WTC11 (cell line): ENCODE results near the gene ZSWIM4.

Experiments used
- CTCF ChIP-seq: fragments of 200-600 bp; IDR thresholded peaks from 2 replicates; pipeline ENCODE4 v1.8.0; 2022; ENCODE audit warnings: antibody characterized with exemption
- PRDM15 ChIP-seq: sonication (generic); formaldehyde crosslinking; IDR thresholded peaks from 2 replicates; pipeline ENCODE4 v1.8.0; 2022; ENCODE audit warnings: missing genetic modification reagents
- USF1 ChIP-seq: sonication (generic); formaldehyde crosslinking; IDR thresholded peaks from 2 replicates; pipeline ENCODE4 v1.8.0; 2022; ENCODE audit warnings: mild to moderate bottlenecking, missing genetic modification reagents

GRCh38 chr19:13848340-13848677 is 53.1 kb downstream of the ZSWIM4 start:
- TF ChIP-seq PRDM15 (no peak), CTCF (no peak), USF1 (no peak)
